GM23338 (cell line): ENCODE results near the gene FOXM1. TPM values are rescaled to one million over a fixed set of nuclear protein-coding genes. Genes with fewer than 3 reads are reported as not detected.

ENCODE experiments used
- ATAC-seq: fragments of 200-7000 bp; cut with Tn5 transposase; 3 replicates; pipeline ENCODE4 v1.9.1; 2020
- DNase-seq: peaks from one replicate; pipeline ENCODE4 v3.0.0-alpha.2; 2015; ENCODE audit warnings: low spot score
- H2AFZ ChIP-seq: fragments of 200-600 bp; sonication (generic); 2 replicates; pipeline ENCODE4 v1.8.0; 2016; ENCODE audit warnings: antibody characterized with exemption, mild to moderate bottlenecking, moderate library complexity
- H3F3A ChIP-seq: fragments of 200-600 bp; sonication (generic); replicated peaks from 2 replicates; pipeline ENCODE4 v1.8.0; 2017; ENCODE audit warnings: antibody characterized with exemption, mixed run types, low read depth
- H3K27ac ChIP-seq: fragments of 200-600 bp; sonication (generic); 2 replicates; pipeline ENCODE4 v1.6.1; 2016; ENCODE audit warnings: low read depth
- H3K27me3 ChIP-seq: fragments of 200-600 bp; sonication (generic); 2 replicates; pipeline ENCODE4 v1.8.0; 2016; ENCODE audit warnings: mild to moderate bottlenecking, mixed run types, moderate library complexity; ENCODE audit not compliant: insufficient read depth
- H3K36me3 ChIP-seq: fragments of 200-600 bp; sonication (generic); 2 replicates; pipeline ENCODE4 v1.8.0; 2016; ENCODE audit warnings: mild to moderate bottlenecking; ENCODE audit not compliant: insufficient read depth
- H3K4me1 ChIP-seq: fragments of 200-600 bp; sonication (generic); 2 replicates; pipeline ENCODE4 v1.8.0; 2016; ENCODE audit warnings: mild to moderate bottlenecking, moderate library complexity; ENCODE audit not compliant: insufficient read depth
- H3K4me2 ChIP-seq: fragments of 200-600 bp; sonication (generic); 2 replicates; pipeline ENCODE4 v1.7.1; 2017; ENCODE audit warnings: mixed run types
- H3K4me3 ChIP-seq: fragments of 200-600 bp; sonication (generic); 2 replicates; pipeline ENCODE4 v1.6.1; 2016; ENCODE audit warnings: mixed run types
- H3K79me2 ChIP-seq: fragments of 200-600 bp; sonication (generic); replicated peaks from 2 replicates; pipeline ENCODE4 v1.8.0; 2017; ENCODE audit warnings: mild to moderate bottlenecking; ENCODE audit not compliant: insufficient read depth
- H3K9me2 ChIP-seq: fragments of 200-600 bp; sonication (generic); 2 replicates; pipeline ENCODE4 v1.8.0; 2017; ENCODE audit not compliant: insufficient read depth
- H4K20me1 ChIP-seq: fragments of 200-600 bp; sonication (generic); replicated peaks from 2 replicates; pipeline ENCODE4 v1.8.0; 2017; ENCODE audit warnings: mild to moderate bottlenecking; ENCODE audit not compliant: insufficient read depth
- H3K27ac Mint-ChIP-seq: 2 replicates; pipeline ENCODE4 v1.8.0; 2020; ENCODE audit warnings: inconsistent platforms, mild to moderate bottlenecking, moderate library complexity, mixed read lengths
- H3K27me3 Mint-ChIP-seq: 3 replicates; pipeline ENCODE4 v1.8.0; 2022; ENCODE audit warnings: low read depth, mild to moderate bottlenecking, moderate library complexity, mixed read lengths, inconsistent platforms; ENCODE audit not compliant: insufficient read depth, poor library complexity
- H3K36me3 Mint-ChIP-seq: 3 replicates; pipeline ENCODE4 v1.8.0; 2021; ENCODE audit warnings: low read depth, mild to moderate bottlenecking, inconsistent platforms, moderate library complexity, mixed read lengths
- H3K4me1 Mint-ChIP-seq: 3 replicates; pipeline ENCODE4 v1.8.0; 2020; ENCODE audit warnings: mild to moderate bottlenecking, inconsistent platforms, mixed read lengths
- H3K4me3 Mint-ChIP-seq: 3 replicates; pipeline ENCODE4 v1.8.0; 2021; ENCODE audit warnings: moderate library complexity, mild to moderate bottlenecking, inconsistent platforms, mixed read lengths
- H3K9me3 Mint-ChIP-seq: 3 replicates; pipeline ENCODE4 v1.8.0; 2020; ENCODE audit warnings: moderate library complexity, mild to moderate bottlenecking, inconsistent platforms, mixed read lengths
- CTCF ChIP-seq, 2 experiments: fragments of 200-600 bp in 1 of 2; sonication (generic) in 1 of 2; conservative IDR thresholded peaks; 2 replicates each; pipeline versions ENCODE4 v1.5.1 to v1.6.1; 2016 to 2017; ENCODE audit warnings: antibody characterized with exemption in 2 of 2, low read depth in 2 of 2, mild to moderate bottlenecking in 2 of 2, moderate library complexity in 1 of 2
- ETS1 ChIP-seq: IDR thresholded peaks from 2 replicates; pipeline ENCODE4 v1.6.1; 2016; ENCODE audit warnings: antibody characterized with exemption
- JUNB ChIP-seq: IDR thresholded peaks from one replicate; pipeline ENCODE4 v1.6.1; 2016; ENCODE audit warnings: antibody characterized with exemption; ENCODE audit not compliant: unreplicated experiment
- NANOG ChIP-seq: IDR thresholded peaks from 2 replicates; pipeline ENCODE4 v1.6.1; 2016; ENCODE audit warnings: antibody characterized with exemption, borderline replicate concordance
- STAT1 ChIP-seq: IDR thresholded peaks from one replicate; pipeline ENCODE4 v1.6.1; 2016; ENCODE audit warnings: antibody characterized with exemption; ENCODE audit not compliant: unreplicated experiment
- ZNF462 ChIP-seq: fragments of 250-450 bp; sonication (Bioruptor Pico); IDR thresholded peaks from 2 replicates; pipeline ENCODE4 v1.5.0; 2020; ENCODE audit warnings: mild to moderate bottlenecking, moderate library complexity
- polyA plus RNA-seq: library from polyadenylated mRNA; unstranded; fragments of >200 nt; fragmentation: Nextera tagmentation; extraction: Ambion mirVana; gene quantifications from 2 replicates; pipeline ENCODE4 v1.2.1, GENCODE V29; 2016
- total RNA-seq: library from RNA; depleted of rRNA; stranded (reverse); fragments of >200 nt; shearing (Covaris generic); gene quantifications from 2 replicates; pipeline ENCODE4 v1.2.3, GENCODE V29; 2014

The FOXM1 gene
- total and polyA plus RNA-seq, 2 experiments from 2014 or later = 31.0 to 98.1 TPM

GRCh38 chr12:2823483-2823882 is 53.5 kb downstream of the FOXM1 start:
- Histone ChIP-seq H3K79me2 (no peaks in the 10 kb centered on the region), H3K4me1 (peaks cover 9% of the 10 kb centered on the region), H3K9me2 (no peaks in the 10 kb centered on the region), H3K4me2 (no peak overlapping the region), H2AFZ (no peak overlapping the region), H3F3A (peaks cover 5% of the 10 kb centered on the region; the same call in 1 of the 2 replicates), H4K20me1 (peaks cover 4% of the 10 kb centered on the region; the same call in 1 of the 2 replicates), H3K36me3 (peaks cover 32% of the 10 kb centered on the region), H3K4me3 (no peak overlapping the region), H3K27ac (no peak overlapping the region), H3K27me3 (no peaks in the 10 kb centered on the region)
- Mint-ChIP-seq H3K27ac (peak overlapping the region; percentile 69; the same call in 1 of the 2 replicates), H3K4me1 (peaks cover 46% of the 10 kb centered on the region), H3K9me3 (no peaks in the 10 kb centered on the region; the same call in 2 of the 3 replicates), H3K27me3 (peaks cover 5% of the 10 kb centered on the region), H3K36me3 (peaks cover 72% of the 10 kb centered on the region), H3K4me3 (no peak overlapping the region)
- no peak for ATAC-seq
- no peak for DNase-seq
- no peak for TF ChIP-seq STAT1
- no peak for TF ChIP-seq NANOG
- TF ChIP-seq JUNB = no peak
- no peak for TF ChIP-seq ZNF462 (CRISPR knock-in tag)
- no peak for TF ChIP-seq CTCF (conservative IDR thresholded peaks at IDR 0.05; ENCODE audit: low read depth in 2 of 2)
- no peak for TF ChIP-seq ETS1
